GM12878 (cell line): ENCODE data around the gene CDKN2B. TPM values are rescaled to one million over a fixed set of nuclear protein-coding genes. Genes with fewer than 3 reads are reported as not detected.

Experiments
- ATAC-seq: fragments of 200-7000 bp; cut with Tn5 transposase; 3 replicates; pipeline ENCODE4 v1.9.1; 2020; ENCODE audit warnings: mild to moderate bottlenecking, moderate library complexity
- BruUV-seq: library from RNA; stranded (reverse); fragments of 400-500 nt; replicated peaks from 2 replicates; lab custom pipeline; 2021; lab: Mats Ljungman, UMichigan
- CTCF ChIA-PET: fragments of 300-600 bp; sonication (Branson Sonifier 250); formaldehyde crosslinking; extraction: SDS; loops from one replicate; lab custom pipeline; 2021; ENCODE audit warnings: inconsistent platforms; lab: Yijun Ruan, JAX
- POLR2A ChIA-PET: fragments of 350-600 bp; formaldehyde crosslinking; extraction: SDS; loops from one replicate; lab custom pipeline; 2021; ENCODE audit warnings: inconsistent platforms; lab: Charles Lee
- RAD21 ChIA-PET: fragments of 300-600 bp; sonication (Branson Sonifier 250); formaldehyde crosslinking; loops from one replicate; lab custom pipeline; 2023; ENCODE audit warnings: antibody characterized with exemption; ENCODE audit not compliant: unreplicated experiment; lab: Charles Lee
- SMC1A ChIA-PET: fragments of 300-600 bp; sonication (Branson Sonifier 250); formaldehyde crosslinking; loops from one replicate; lab custom pipeline; 2023; ENCODE audit not compliant: unreplicated experiment, uncharacterized antibody; lab: Charles Lee
- DNase-seq: peaks from one replicate; pipeline ENCODE4 v3.0.0-alpha.2; 2011; ENCODE audit warnings: low read depth, low spot score
- FAIRE-seq: peaks from 3 replicates; lab custom pipeline; 2011; peaks lifted over from hg19 to GRCh38; lab: Jason Lieb, UNC
- H2AFZ ChIP-seq: 2 replicates; pipeline ENCODE4 v1.6.0; 2011; ENCODE audit warnings: low read depth, low read length, control low read depth; ENCODE audit not compliant: control insufficient read depth
- H3K27ac ChIP-seq: 2 replicates; pipeline ENCODE4 v1.5.1; 2011; ENCODE audit warnings: control low read depth; ENCODE audit not compliant: control insufficient read depth, insufficient read depth
- H3K27me3 ChIP-seq, 2 experiments: replicated peaks in 1 of 2; 2 replicates each; pipeline versions ENCODE4 v1.6.0 to v1.6.1; 2011; ENCODE audit warnings: low read length in 1 of 2; ENCODE audit not compliant: control insufficient read depth in 2 of 2, insufficient read depth in 2 of 2
- H3K36me3 ChIP-seq, 2 experiments: 2 replicates each; pipeline ENCODE4 v1.5.1; 2011; ENCODE audit warnings: low read length in 1 of 2; ENCODE audit not compliant: control insufficient read depth in 2 of 2, insufficient read depth in 2 of 2
- H3K4me1 ChIP-seq: 2 replicates; pipeline ENCODE4 v1.6.1; 2011; ENCODE audit warnings: mild to moderate bottlenecking, low read length, moderate library complexity, mixed read lengths; ENCODE audit not compliant: control insufficient read depth, insufficient read depth
- H3K4me2 ChIP-seq: 2 replicates; pipeline ENCODE4 v1.6.0; 2011; ENCODE audit warnings: control low read depth; ENCODE audit not compliant: control insufficient read depth, insufficient read depth
- H3K4me3 ChIP-seq: fragments of 200-600 bp; sonication (generic); 2 replicates; pipeline ENCODE4 v1.5.1; 2016
- H3K79me2 ChIP-seq: 2 replicates; pipeline ENCODE4 v1.6.0; 2011; ENCODE audit warnings: low read length; ENCODE audit not compliant: control insufficient read depth, insufficient read depth
- H3K9ac ChIP-seq: 2 replicates; pipeline ENCODE4 v1.8.0; 2011; ENCODE audit warnings: low read length, control low read depth, mixed read lengths; ENCODE audit not compliant: control insufficient read depth, insufficient read depth
- H3K9me3 ChIP-seq: replicated peaks from 3 replicates; pipeline ENCODE4 v1.5.1; 2011; ENCODE audit warnings: mild to moderate bottlenecking, low read length; ENCODE audit not compliant: control insufficient read depth, insufficient read depth
- H4K20me1 ChIP-seq: 2 replicates; pipeline ENCODE4 v1.6.0; 2011; ENCODE audit not compliant: control insufficient read depth, insufficient read depth
- BCLAF1 ChIP-seq: fragments of 450-650 bp; IDR thresholded peaks from 2 replicates; pipeline ENCODE4 v1.6.1; 2017; ENCODE audit warnings: antibody characterized with exemption, mild to moderate bottlenecking, moderate library complexity
- CBX3 ChIP-seq: fragments of 200-600 bp; sonication (generic); IDR thresholded peaks from 2 replicates; pipeline ENCODE4 v1.6.1; 2016; ENCODE audit warnings: low read depth, borderline replicate concordance
- CTCF ChIP-seq, 3 experiments: IDR thresholded peaks in 2 of 3; conservative IDR thresholded peaks in 1 of 3; 2 replicates each; pipeline ENCODE4 v1.5.1; 2011; ENCODE audit warnings: low read depth in 3 of 3, low read length in 3 of 3, mild to moderate bottlenecking in 3 of 3, control low read depth in 2 of 3, moderate library complexity in 2 of 3, inconsistent platforms in 1 of 3, mixed read lengths in 1 of 3; ENCODE audit not compliant: control insufficient read depth in 2 of 3, insufficient read depth in 1 of 3; ENCODE audit errors: extremely low read depth in 1 of 3
- JUND ChIP-seq: IDR thresholded peaks from 2 replicates; pipeline ENCODE4 v1.6.1; 2012; ENCODE audit warnings: low read depth, mild to moderate bottlenecking, low read length, improper control_type of control experiment, moderate library complexity
- NR2C2 ChIP-seq: IDR thresholded peaks from 2 replicates; pipeline ENCODE4 v1.6.1; 2011; ENCODE audit warnings: borderline replicate concordance, low read depth; ENCODE audit not compliant: control insufficient read depth, insufficient read length
- TARDBP ChIP-seq: IDR thresholded peaks from 2 replicates; pipeline ENCODE4 v1.6.1; 2016; ENCODE audit warnings: borderline replicate concordance
- WRNIP1 ChIP-seq: IDR thresholded peaks from 2 replicates; pipeline ENCODE4 v1.6.1; 2011; ENCODE audit warnings: low read depth, low read length, improper control_type of control experiment, borderline replicate concordance
- YY1 ChIP-seq: IDR thresholded peaks from 2 replicates; pipeline ENCODE4 v1.6.1; 2011; ENCODE audit warnings: low read depth, mild to moderate bottlenecking, low read length
- ZNF207 ChIP-seq: fragments of 450-650 bp; IDR thresholded peaks from 2 replicates; pipeline ENCODE4 v1.6.1; 2014; ENCODE audit warnings: antibody characterized with exemption, mild to moderate bottlenecking, borderline replicate concordance
- WGBS: methylation state at CpG from one replicate; pipeline ENCODE4 v1.1.6; 2016; ENCODE audit warnings: low lambda C conversion rate; ENCODE audit not compliant: insufficient replicate concordance, insufficient coverage; ENCODE audit errors: missing lambda C conversion rate; 5-methylcytosine and 5-hydroxymethylcytosine counted together
- in situ Hi-C: fragments of 300-500 bp; cut with MboI; formaldehyde crosslinking; loops from 9 replicates; pipeline ENCODE4 v1.14.3; 2018; ENCODE audit warnings: mixed read lengths
- intact Hi-C: fragments of 100-400 bp; cut with micrococcal nuclease; formaldehyde crosslinking; loops from one replicate; pipeline ENCODE4 v1.14.2; 2022; ENCODE audit not compliant: unreplicated experiment
- polyA plus RNA-seq, 11 experiments: library from polyadenylated mRNA; depleted of rRNA in 4 of 11; unstranded in 6 of 11; stranded (reverse) in 5 of 11; fragments of >200 nt; fragmentation: Nextera tagmentation in 4 of 11; fragmentation: Illumina TruSeq in 1 of 11; extraction: Ambion mirVana in 4 of 11; extraction: Trizol in 1 of 11; gene quantifications; 1 replicate in 1 of 11; 2 replicates in 10 of 11; pipeline versions ENCODE4 v1.2.1 to v1.2.3, GENCODE V29; 2011 to 2016; ENCODE audit warnings: inconsistent platforms in 2 of 11, missing spikeins in 2 of 11, low read depth in 1 of 11
- total RNA-seq, 4 experiments: library from RNA; depleted of rRNA in 3 of 4; stranded (reverse); fragments of >200 nt in 3 of 4; fragmentation: Illumina TruSeq in 1 of 4; extraction: Trizol in 1 of 4; gene quantifications; 2 replicates each; pipeline versions ENCODE4 v1.2.1 to v1.2.3, GENCODE V29; 2013 to 2021
- TF ChIP-seq, protein P1 (sequence below): IDR thresholded peaks from 2 replicates; pipeline ENCODE4 v1.6.1; 2012; ENCODE audit warnings: improper control_type of control experiment, low read depth, low read length; ENCODE audit not compliant: insufficient replicate concordance

CDKN2B gene
- total and polyA plus RNA-seq, 10 of the 15 experiments (the other 5 are each of a cell fraction or from before 2014, with no cell fraction given): 0.03 to 0.47 (median 0.08) TPM; not detected in 1

DNA sequence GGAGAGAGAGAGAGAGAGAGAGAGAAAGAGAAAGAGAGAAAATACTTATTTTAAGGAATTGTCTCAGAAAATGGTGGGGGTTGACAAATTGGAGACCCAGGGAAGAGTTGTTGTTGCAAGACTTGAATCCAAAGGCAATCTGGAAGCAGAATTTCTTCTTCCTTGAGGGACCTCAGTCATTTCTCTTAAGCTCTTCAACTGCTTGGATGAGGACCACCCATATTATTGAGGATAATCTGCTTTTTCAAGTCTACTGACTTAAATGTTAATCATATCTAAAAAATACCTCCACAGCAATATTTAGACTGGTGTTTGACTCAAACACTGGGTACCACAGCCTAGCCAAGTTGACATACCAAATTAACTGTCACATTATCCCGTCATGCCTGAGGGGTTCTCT lies 11.6 kb downstream of the CDKN2B start (continued):
- TF ChIP-seq, protein P1, sequence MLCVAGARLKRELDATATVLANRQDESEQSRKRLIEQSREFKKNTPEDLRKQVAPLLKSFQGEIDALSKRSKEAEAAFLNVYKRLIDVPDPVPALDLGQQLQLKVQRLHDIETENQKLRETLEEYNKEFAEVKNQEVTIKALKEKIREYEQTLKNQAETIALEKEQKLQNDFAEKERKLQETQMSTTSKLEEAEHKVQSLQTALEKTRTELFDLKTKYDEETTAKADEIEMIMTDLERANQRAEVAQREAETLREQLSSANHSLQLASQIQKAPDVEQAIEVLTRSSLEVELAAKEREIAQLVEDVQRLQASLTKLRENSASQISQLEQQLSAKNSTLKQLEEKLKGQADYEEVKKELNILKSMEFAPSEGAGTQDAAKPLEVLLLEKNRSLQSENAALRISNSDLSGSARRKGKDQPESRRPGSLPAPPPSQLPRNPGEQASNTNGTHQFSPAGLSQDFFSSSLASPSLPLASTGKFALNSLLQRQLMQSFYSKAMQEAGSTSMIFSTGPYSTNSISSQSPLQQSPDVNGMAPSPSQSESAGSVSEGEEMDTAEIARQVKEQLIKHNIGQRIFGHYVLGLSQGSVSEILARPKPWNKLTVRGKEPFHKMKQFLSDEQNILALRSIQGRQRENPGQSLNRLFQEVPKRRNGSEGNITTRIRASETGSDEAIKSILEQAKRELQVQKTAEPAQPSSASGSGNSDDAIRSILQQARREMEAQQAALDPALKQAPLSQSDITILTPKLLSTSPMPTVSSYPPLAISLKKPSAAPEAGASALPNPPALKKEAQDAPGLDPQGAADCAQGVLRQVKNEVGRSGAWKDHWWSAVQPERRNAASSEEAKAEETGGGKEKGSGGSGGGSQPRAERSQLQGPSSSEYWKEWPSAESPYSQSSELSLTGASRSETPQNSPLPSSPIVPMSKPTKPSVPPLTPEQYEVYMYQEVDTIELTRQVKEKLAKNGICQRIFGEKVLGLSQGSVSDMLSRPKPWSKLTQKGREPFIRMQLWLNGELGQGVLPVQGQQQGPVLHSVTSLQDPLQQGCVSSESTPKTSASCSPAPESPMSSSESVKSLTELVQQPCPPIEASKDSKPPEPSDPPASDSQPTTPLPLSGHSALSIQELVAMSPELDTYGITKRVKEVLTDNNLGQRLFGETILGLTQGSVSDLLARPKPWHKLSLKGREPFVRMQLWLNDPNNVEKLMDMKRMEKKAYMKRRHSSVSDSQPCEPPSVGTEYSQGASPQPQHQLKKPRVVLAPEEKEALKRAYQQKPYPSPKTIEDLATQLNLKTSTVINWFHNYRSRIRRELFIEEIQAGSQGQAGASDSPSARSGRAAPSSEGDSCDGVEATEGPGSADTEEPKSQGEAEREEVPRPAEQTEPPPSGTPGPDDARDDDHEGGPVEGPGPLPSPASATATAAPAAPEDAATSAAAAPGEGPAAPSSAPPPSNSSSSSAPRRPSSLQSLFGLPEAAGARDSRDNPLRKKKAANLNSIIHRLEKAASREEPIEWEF: no peak
- TF ChIP-seq BCLAF1: no peak

GRCh38 chr9:21996858-21997257 lies 12.2 kb downstream of the CDKN2B start:
- no peaks in the 10 kb centered on the region for H3K36me3 ChIP-seq
- SMC1A ChIA-PET: interaction anchor here (3.8 kb wide), 1 partner anchor 12 kb away, joined by 16 read pairs; the partner anchor contains the start of gene CDKN2B
- H3K4me1 ChIP-seq: peaks cover 4% of the 10 kb centered on the region; the same call in 1 of the 2 replicates
- DNase-seq (no peak), FAIRE-seq (no peak), ATAC-seq (no peak)
- intact Hi-C loops: no loop called here
- H3K4me2 ChIP-seq: no peak overlapping the region
- H2AFZ ChIP-seq: no peak overlapping the region
- H3K27me3 ChIP-seq: no peaks in the 10 kb centered on the region
- CTCF ChIA-PET: interaction anchor here (0.8 to 7.9 kb wide), 4 partner anchors 11 to 184 kb away, joined by 3 to 54 read pairs (median 10); partner anchors contain the start of gene CDKN2B
- no peak overlapping the region for H3K4me3 ChIP-seq
- H3K79me2 ChIP-seq: peaks cover 22% of the 10 kb centered on the region
- 94% methylated on average over 5 of the region's 5 CpGs for WGBS
- no TSS peak for BruUV-seq
- H3K27ac ChIP-seq: no peak overlapping the region
- H4K20me1 ChIP-seq: no peaks in the 10 kb centered on the region
- no peaks in the 10 kb centered on the region for H3K9me3 ChIP-seq
- RAD21 ChIA-PET: no interaction called here
- in situ Hi-C loops: no loop called here
- POLR2A ChIA-PET: no interaction called here
- H3K9ac ChIP-seq: no peak overlapping the region
- TF ChIP-seq NR2C2 (no peak), YY1 (no peak), CTCF (IDR thresholded peaks at IDR 0.05 in 2 of 3, conservative IDR thresholded peaks at IDR 0.05 in 1 of 3; ENCODE audit: control insufficient read depth in 2 of 3, extremely low read depth in 1 of 3, insufficient read depth in 1 of 3, low read depth in 3 of 3, low read length in 3 of 3) (no peak), CBX3 (no peak), WRNIP1 (no peak), JUND (no peak), ZNF207 (no peak), TARDBP (no peak)
